Measurements from ENCODE around the gene UAP1L1.
"Not testable (repeated sequence)": the region's sequence is repeated elsewhere in the genome, so short reads cannot be mapped to it uniquely, and the experiment has no call there.

Gene UAP1L1

GRCh38 chr9:137077010-137077747 is at the start of gene UAP1L1:
Gene UAP1L1 (plus strand): TSS chr9:137077517. CDS start chr9:137077533, 16 bp downstream.
- DNase-seq: no peak

GRCh38 chr9:137028263-137029057 is 48.9 kb upstream of the UAP1L1 start:
- DNase-seq: no peak

GRCh38 chr9:137029058-137029936 is 48.0 kb upstream of the UAP1L1 start:
- DNase-seq: no peak

- DNase-seq: no peak
Observed at GRCh38 chr9:137030006-137030405, 47.3 kb upstream of the UAP1L1 start.

- no peak for DNase-seq
Observed at GRCh38 chr9:137030538-137031527, 46.5 kb upstream of the UAP1L1 start.

GRCh38 chr9:137031904-137032640 is 45.2 kb upstream of the UAP1L1 start, which contains the start of gene FUT7:
Gene FUT7 (minus strand): TSS chr9:137032088. CDS start chr9:137031991, 97 bp downstream.
- no peak for DNase-seq

GRCh38 chr9:137032858-137033257 is 44.5 kb upstream of the UAP1L1 start:
- DNase-seq: no peak

- DNase-seq: not testable (repeated sequence)
Observed at GRCh38 chr9:137033481-137033880, 43.8 kb upstream of the UAP1L1 start.

- no peak for DNase-seq
Observed at GRCh38 chr9:137034039-137034708, 43.1 kb upstream of the UAP1L1 start.

- DNase-seq: no peak
Observed at GRCh38 chr9:137034709-137035506, 42.4 kb upstream of the UAP1L1 start.

- no peak for DNase-seq
Observed at GRCh38 chr9:137035507-137035834, 41.8 kb upstream of the UAP1L1 start.

GRCh38 chr9:137035937-137036336 is 41.4 kb upstream of the UAP1L1 start:
- DNase-seq: no peak

GRCh38 chr9:137037035-137037434 is 40.3 kb upstream of the UAP1L1 start:
- no peak for DNase-seq

GRCh38 chr9:137037483-137037882 is 39.8 kb upstream of the UAP1L1 start:
- DNase-seq: no peak

GRCh38 chr9:137038916-137039315 is 38.4 kb upstream of the UAP1L1 start:
- no peak for DNase-seq

- no peak for DNase-seq
Observed at GRCh38 chr9:137039611-137040366, 37.5 kb upstream of the UAP1L1 start.

- DNase-seq: no peak
Observed at GRCh38 chr9:137040568-137040967, 36.7 kb upstream of the UAP1L1 start.

GRCh38 chr9:137041124-137041523 is 36.2 kb upstream of the UAP1L1 start:
- no peak for DNase-seq

Data from cortex of kidney (tissue), 1 donor.